DMS153 treated with DMSO at 0.1 percent for 48 hours (cell line): ENCODE data around the gene TRAFD1.

ENCODE experiments used
- DNase-seq: peaks from one replicate; lab custom pipeline; 2025; ENCODE audit not compliant: unreplicated experiment; lab: John Stamatoyannopoulos, UW

The TRAFD1 gene

GRCh38 chr12:112175361-112176155 lies 50.2 kb downstream of the TRAFD1 start:
- no peak for DNase-seq

- no peak for DNase-seq
Measured at GRCh38 chr12:112176321-112177010, 51.1 kb downstream of the TRAFD1 start.

DNA sequence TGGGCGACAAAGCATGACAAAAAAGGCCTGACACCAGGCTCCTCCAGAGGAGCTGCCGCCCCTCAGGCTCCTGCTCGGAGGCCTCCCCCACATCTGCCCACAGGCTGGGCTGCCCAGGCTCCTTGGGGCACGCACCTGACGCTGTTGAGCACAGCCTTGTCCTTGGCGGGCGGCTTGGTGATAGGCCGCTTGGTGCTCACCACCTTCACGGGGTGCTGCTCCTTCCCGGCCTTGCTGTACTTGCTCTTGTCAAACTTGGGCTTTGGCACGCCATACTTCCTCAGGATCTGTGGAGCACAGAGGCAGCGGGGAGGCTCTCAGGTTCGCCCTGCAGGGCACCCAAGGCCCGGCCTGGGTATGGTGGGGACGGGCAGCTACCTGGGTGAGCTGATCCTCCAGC lies 53.4 kb downstream of the TRAFD1 start:
- no peak for DNase-seq

DNA sequence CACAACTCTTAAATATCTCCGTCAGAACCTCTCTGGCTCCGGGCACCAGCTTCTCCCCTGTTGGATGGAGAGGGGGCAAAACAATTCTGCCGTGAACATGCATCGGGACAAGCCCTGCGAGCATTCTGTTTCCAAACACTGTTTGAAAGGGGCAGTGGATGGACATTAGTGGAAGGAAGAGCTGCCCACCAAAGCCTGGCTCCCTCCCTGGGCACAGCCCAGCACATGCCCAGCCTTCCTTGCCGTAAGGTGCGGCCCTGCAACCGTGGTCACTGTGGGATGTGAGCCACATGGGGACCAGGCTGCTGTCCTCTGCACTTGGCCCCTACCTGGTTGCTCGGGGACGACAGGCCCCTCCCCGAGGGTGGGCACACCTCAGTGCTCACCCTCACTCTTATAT lies 54.0 kb downstream of the TRAFD1 start:
- DNase-seq: no peak

- no peak for DNase-seq
Measured at GRCh38 chr12:112179916-112180315, 54.6 kb downstream of the TRAFD1 start.

DNA sequence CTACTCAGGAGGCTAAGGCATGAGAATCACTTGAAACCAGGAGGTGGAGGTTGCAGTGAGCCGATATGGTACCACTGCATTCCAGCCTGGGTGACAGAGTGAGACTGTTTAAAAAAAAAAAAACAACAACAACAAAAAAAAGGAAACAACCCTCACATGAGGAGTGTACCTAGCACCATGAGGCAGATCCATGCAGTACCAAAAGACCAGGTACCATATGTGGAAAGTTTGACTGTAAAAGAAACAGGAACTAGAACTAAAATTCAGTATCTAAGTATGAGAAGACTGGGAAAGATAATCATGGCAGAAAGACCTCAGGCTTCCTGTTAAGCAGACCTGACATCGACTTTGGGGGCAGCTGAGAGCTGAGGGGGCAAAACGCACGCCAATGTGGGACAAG lies 55.1 kb downstream of the TRAFD1 start:
- DNase-seq: no peak

DNA sequence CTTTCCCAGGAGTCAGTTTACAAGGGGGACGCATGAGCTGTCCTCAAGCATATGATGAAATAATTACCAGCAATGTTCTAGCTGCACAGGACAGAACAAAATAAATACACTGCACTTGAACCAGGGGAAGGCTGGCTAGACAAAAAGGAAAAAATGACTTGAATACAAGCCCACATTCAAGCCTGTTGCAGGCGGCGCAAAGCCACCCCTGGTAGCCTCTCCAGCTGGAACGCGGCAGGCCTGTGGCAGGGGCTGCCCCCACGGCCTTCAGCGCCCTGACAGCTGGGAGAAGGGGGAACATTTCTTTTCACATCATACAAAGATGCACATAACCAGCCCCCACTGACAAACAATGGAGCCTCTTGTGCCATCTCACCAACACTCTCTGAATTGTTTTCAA lies 57.1 kb downstream of the TRAFD1 start:
- no peak for DNase-seq

GRCh38 chr12:112183141-112184021 lies 58.0 kb downstream of the TRAFD1 start:
- DNase-seq: no peak

GRCh38 chr12:112184056-112184887 lies 58.9 kb downstream of the TRAFD1 start:
- DNase-seq: no peak

DNA sequence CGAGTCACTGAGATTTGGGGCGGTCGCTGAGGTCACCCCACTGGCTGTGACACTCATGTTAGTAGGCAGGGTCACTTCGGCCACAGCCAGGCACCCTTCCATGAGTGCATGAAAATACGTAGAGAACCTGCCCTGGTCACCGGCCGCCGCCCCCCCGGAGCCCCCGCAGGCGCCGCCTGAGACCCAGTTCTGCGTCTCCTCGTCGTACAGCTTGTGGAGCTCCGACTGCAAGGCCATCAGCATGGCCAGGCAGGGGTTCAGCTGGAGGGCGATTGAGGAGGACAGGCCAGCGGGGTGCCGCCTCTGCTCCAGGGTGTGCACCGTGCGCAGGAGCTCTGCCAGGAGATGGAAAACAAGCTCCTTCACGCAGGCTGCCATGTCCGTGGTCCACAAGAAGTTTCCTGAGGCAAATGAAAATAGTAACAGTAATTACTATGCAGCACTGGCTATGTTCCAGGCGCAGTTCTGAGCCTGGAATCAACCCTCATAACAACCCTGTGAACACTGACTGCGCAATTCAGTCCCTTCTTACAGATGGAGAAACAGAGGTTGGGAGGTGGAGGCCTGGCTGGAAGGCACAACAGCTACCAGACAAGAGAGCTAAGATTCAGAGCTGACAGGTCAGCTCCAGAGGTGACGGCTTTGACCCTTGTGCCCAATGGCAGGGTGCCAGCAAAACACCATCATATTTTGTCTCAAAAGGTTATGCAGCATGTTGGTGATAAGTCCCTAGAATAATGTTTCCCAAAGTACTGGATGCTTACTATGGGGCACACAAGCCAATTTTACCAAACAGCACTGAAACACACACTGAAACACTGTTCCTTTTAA lies 59.9 kb downstream of the TRAFD1 start:
- no peak for DNase-seq

DNA sequence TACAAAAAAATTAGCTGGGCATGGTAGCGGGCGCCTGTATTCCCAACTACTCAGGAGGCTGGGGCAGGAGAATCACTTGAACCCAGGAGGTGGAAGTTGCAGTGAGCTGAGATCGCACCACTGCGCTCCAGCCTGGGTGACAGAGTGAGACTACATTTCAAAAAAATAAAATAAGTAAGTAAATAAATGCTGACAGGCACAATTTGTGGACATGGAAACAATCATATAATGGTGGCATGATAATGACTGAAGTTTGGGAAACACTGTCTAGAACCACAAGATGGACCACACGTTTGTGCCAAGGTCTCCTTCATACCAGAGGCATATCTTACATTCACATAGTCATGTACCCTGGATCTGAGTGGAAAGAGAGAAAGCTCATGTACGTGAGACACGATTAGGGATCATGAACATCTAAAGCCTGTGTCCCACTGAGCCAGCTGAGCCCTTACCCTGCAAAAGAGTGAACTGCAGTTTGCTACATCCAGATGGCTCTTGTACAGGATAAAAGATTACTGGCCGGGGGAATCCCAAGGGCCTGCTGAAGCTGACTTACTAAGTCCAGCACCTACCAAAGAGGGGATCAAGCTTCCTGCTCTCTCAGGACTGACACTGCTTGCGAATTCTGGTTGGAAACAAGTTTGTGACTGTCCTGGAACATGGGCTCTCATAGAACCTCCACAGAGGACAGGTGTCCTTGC lies 62.9 kb downstream of the TRAFD1 start:
- no peak for DNase-seq

DNA sequence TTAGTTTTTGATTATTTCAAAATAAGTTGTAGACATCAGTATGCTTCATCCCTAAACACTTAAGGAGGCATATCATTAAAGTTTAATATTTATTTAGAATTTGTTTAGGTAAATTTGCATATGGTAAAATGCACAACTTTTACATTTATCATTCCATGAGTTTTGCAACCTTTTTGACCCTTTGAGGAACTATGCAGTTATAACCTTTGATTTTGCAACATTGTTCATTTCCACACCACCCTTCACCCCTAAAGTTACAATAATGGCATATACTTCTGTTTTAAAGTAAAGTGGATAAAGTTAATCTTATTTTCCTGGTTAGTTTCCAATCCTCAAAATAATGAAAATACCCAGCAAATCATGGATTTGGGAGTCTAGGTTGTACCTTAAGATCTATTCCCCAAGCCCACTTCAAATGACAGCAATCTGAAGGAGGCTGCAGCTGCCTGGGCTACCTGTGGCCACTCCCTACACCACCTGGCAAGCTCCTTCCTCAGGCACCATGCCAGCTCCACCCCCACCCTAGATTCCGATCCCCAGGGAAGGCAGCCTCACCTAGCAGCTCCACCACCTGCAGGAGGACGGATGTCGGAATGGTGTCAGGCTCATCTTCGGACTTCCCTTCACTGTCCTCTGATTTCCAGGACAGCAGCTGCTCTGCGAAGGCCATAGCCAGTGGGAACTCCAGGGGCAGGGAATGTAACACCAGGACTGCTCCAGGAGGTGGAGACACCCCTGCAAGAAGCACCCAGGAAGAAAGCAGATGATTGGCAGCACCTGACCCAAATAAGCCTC lies 65.1 kb downstream of the TRAFD1 start:
- peak; percentile 82 for DNase-seq

DNA sequence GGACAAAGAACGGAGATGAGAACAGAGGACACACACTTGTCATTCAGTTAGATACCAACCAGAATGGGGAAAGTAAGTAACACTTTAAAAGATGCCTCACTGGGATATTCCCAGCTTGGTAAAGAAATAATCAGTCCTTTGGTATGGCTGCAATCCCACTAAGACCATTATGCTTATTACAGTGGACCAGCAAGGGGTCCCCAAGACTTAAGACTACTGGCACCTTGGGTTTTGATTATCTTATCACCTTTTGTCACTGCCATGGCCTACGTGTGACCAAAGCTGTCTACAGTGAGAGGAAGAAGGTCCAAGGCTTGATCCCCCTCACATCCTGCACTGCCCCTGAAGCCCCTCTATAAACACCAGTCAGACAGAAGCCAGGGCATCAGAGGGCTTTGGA lies 65.8 kb downstream of the TRAFD1 start:
- no peak for DNase-seq

DNA sequence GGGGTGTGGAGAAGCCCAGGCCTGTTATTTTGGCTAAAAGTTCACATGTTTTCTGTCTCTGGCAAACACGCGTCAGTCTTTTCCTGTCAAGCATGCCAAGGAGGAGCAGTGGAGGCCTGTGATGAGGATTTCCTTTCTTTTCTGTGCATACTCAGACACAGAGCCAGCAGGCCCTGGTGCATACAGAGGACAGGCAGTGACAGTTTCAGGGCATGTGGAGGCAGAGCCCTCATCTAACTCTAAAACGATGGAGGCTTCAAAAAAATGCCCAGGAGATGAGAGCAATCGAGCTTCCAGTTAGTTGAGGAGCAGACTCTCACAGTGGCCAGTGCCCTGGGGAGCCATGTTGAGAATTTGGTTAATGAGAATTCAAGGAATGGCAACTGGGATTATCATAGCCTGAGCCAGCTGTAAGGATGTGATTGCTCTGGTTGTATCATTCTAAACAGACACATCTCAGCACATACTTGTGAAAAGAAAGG lies 66.5 kb downstream of the TRAFD1 start:
- DNase-seq: no peak

GRCh38 chr12:112192475-112192874 lies 67.1 kb downstream of the TRAFD1 start:
- no peak for DNase-seq

DNA sequence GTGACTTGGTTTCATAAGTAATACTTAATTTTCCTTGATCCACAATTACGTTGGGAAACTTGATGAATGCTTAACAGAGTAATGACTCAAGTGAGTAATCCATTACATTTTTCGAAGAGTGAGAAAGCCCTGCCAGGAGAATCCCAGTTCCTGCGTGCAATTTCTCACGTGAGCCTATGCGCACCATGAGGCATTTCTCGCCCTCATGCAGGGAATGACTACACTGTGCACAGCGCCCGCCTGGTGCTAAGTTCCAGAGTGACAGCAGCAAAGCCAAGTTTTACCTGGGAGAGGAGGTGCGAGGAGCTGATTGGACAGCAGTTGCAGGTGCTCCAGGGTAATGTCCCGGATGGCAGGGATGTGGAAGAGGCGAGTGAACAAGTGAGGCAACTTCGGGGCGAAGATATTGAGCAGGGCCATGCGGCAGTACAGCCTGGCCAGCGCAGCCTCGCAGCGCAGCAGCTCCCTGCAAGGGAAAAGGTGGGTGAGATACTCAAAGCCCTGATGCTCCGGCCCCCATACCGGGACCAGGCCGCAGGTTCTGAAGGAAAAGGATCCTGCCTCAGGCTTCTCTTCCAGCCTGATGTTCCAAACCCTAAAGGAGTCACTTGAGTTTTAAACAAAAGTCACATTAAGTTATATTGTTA lies 69.4 kb downstream of the TRAFD1 start:
- no peak for DNase-seq

DNA sequence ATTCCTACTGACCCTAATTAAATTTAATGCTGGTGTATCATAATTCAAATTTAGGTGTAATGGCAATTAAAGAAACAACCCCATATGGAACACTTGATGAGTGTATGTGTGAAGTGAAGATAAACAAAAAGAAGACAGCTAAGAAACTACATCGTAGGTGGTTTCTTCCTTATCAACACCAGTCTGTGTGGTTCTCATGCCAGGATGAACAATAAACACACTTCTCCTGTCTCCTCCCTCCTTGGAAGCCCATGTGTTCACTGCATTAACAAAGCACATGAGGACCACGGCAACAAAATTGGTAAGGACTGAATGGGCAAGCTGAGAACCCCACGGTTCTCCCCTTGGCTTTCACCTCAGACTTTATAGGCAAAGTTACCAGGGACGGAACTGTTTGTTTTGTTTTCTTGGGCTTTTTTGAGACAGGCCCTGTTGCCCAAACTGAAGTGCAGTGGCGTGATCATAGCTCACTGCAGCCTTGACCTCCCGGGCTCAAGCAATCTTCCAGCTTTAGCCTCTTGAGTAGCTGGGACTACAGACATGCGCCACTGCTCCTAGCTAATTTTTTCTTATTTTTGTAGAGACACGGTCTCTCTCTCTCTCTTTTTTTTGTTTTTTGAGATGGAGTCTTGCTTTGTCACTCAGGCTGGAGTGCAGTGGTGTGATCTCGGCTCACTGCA lies 71.0 kb downstream of the TRAFD1 start:
- DNase-seq: no peak
